BLaER1 (cell line): ENCODE measurements around the gene XRCC3.

ENCODE experiments used
- H3K27ac ChIP-seq: shearing (Covaris generic); formaldehyde crosslinking; 2 replicates; pipeline ENCODE4 v1.8.1; 2022
- H3K27me3 ChIP-seq: shearing (Covaris generic); formaldehyde crosslinking; 2 replicates; pipeline ENCODE4 v1.8.1; 2022
- H3K36me3 ChIP-seq: shearing (Covaris generic); formaldehyde crosslinking; 2 replicates; pipeline ENCODE4 v1.8.1; 2022
- H3K4me1 ChIP-seq: shearing (Covaris generic); formaldehyde crosslinking; 2 replicates; pipeline ENCODE4 v1.8.1; 2022
- H3K4me2 ChIP-seq: shearing (Covaris generic); formaldehyde crosslinking; 2 replicates; pipeline ENCODE4 v1.8.1; 2022
- H3K4me3 ChIP-seq: shearing (Covaris generic); formaldehyde crosslinking; 2 replicates; pipeline ENCODE4 v1.8.1; 2022
- H3K9ac ChIP-seq: shearing (Covaris generic); formaldehyde crosslinking; 2 replicates; pipeline ENCODE4 v1.8.1; 2022
- H3K9me3 ChIP-seq: shearing (Covaris generic); formaldehyde crosslinking; 2 replicates; pipeline ENCODE4 v1.8.1; 2022
- H4K20me1 ChIP-seq: shearing (Covaris generic); formaldehyde crosslinking; 2 replicates; pipeline ENCODE4 v1.8.1; 2022
- Cebpa-rat ChIP-seq: shearing (Covaris generic); IDR thresholded peaks from 2 replicates; pipeline ENCODE4 v1.8.1; 2022

Gene XRCC3

GRCh38 chr14:103748534-103748857 lies 33.2 kb upstream of the XRCC3 start:
- H3K4me2 ChIP-seq: peak overlapping the region; percentile 54

GRCh38 chr14:103746701-103747100 lies 31.4 kb upstream of the XRCC3 start:
- TF ChIP-seq Cebpa-rat: no peak
- Histone ChIP-seq H3K36me3 (no peaks in the 10 kb centered on the region), H4K20me1 (no peaks in the 10 kb centered on the region), H3K27ac (no peak overlapping the region), H3K9me3 (no peaks in the 10 kb centered on the region), H3K9ac (no peak overlapping the region), H3K27me3 (no peaks in the 10 kb centered on the region), H3K4me1 (peaks cover 47% of the 10 kb centered on the region), H3K4me3 (no peak overlapping the region), H3K4me2 (no peak overlapping the region)

More at GRCh38 chr14:103748534-103748857, 33.2 kb upstream of the XRCC3 start:
- Histone ChIP-seq H3K4me3 (no peak overlapping the region), H3K27me3 (no peaks in the 10 kb centered on the region), H4K20me1 (no peaks in the 10 kb centered on the region), H3K27ac (peak overlapping the region; percentile 26; the same call in 1 of the 2 replicates), H3K4me1 (peaks cover 29% of the 10 kb centered on the region), H3K36me3 (no peaks in the 10 kb centered on the region), H3K9me3 (no peaks in the 10 kb centered on the region), H3K9ac (peak overlapping the region; percentile 40; the same call in 1 of the 2 replicates)
- TF ChIP-seq Cebpa-rat: no peak

GRCh38 chr14:103745424-103745823 lies 30.2 kb upstream of the XRCC3 start:
- Histone ChIP-seq H3K9me3 (no peaks in the 10 kb centered on the region), H3K27ac (no peak overlapping the region), H4K20me1 (no peaks in the 10 kb centered on the region), H3K9ac (no peak overlapping the region), H3K36me3 (no peaks in the 10 kb centered on the region; the same call in 1 of the 2 replicates), H3K4me1 (peaks cover 58% of the 10 kb centered on the region), H3K4me2 (no peak overlapping the region), H3K27me3 (no peaks in the 10 kb centered on the region), H3K4me3 (no peak overlapping the region)
- no peak for TF ChIP-seq Cebpa-rat

GRCh38 chr14:103744621-103745395 lies 29.6 kb upstream of the XRCC3 start:
- H3K27ac ChIP-seq: no peak overlapping the region
- H3K36me3 ChIP-seq: peaks cover under 1% of the 10 kb centered on the region; the same call in 1 of the 2 replicates
- peaks cover 58% of the 10 kb centered on the region for H3K4me1 ChIP-seq
- no peak overlapping the region for H3K9ac ChIP-seq
- no peaks in the 10 kb centered on the region for H3K27me3 ChIP-seq
- no peak overlapping the region for H3K4me3 ChIP-seq
- peak overlapping the region; percentile 26 for H3K4me2 ChIP-seq
- TF ChIP-seq Cebpa-rat: no peak
- no peaks in the 10 kb centered on the region for H4K20me1 ChIP-seq
- H3K9me3 ChIP-seq: no peaks in the 10 kb centered on the region

GRCh38 chr14:103743691-103744090 lies 28.4 kb upstream of the XRCC3 start:
- Histone ChIP-seq H3K27ac (peak overlapping the region; percentile 58), H3K9me3 (no peaks in the 10 kb centered on the region), H3K4me1 (peaks cover 55% of the 10 kb centered on the region), H3K36me3 (peaks cover 11% of the 10 kb centered on the region; the same call in 1 of the 2 replicates), H4K20me1 (no peaks in the 10 kb centered on the region), H3K4me3 (no peak overlapping the region), H3K4me2 (peak overlapping the region; percentile 64), H3K9ac (peak overlapping the region; percentile 17; the same call in 1 of the 2 replicates), H3K27me3 (no peaks in the 10 kb centered on the region)
- TF ChIP-seq Cebpa-rat: no peak

GRCh38 chr14:103742499-103743255 lies 27.4 kb upstream of the XRCC3 start:
- H3K36me3 ChIP-seq: peaks cover 15% of the 10 kb centered on the region; the same call in 1 of the 2 replicates
- H3K9ac ChIP-seq: no peak overlapping the region
- H3K27ac ChIP-seq: peak overlapping the region; percentile 25; the same call in 1 of the 2 replicates
- H3K4me1 ChIP-seq: peaks cover 48% of the 10 kb centered on the region
- peak overlapping the region; percentile 38 for H3K4me2 ChIP-seq
- no peaks in the 10 kb centered on the region for H3K9me3 ChIP-seq
- no peaks in the 10 kb centered on the region for H3K27me3 ChIP-seq
- no peak for TF ChIP-seq Cebpa-rat
- H4K20me1 ChIP-seq: no peaks in the 10 kb centered on the region
- H3K4me3 ChIP-seq: no peak overlapping the region

GRCh38 chr14:103741876-103742275 lies 26.6 kb upstream of the XRCC3 start:
- Histone ChIP-seq H3K27me3 (no peaks in the 10 kb centered on the region), H4K20me1 (no peaks in the 10 kb centered on the region), H3K4me3 (no peak overlapping the region), H3K9ac (no peak overlapping the region), H3K9me3 (no peaks in the 10 kb centered on the region), H3K4me2 (peak overlapping the region; percentile 38), H3K36me3 (peaks cover 21% of the 10 kb centered on the region; the same call in 1 of the 2 replicates), H3K27ac (peak overlapping the region; percentile 25), H3K4me1 (peaks cover 48% of the 10 kb centered on the region)
- TF ChIP-seq Cebpa-rat: no peak

GRCh38 chr14:103740991-103741689 lies 25.9 kb upstream of the XRCC3 start:
- TF ChIP-seq Cebpa-rat: no peak
- H3K4me3 ChIP-seq: no peak overlapping the region
- H3K36me3 ChIP-seq: peaks cover 28% of the 10 kb centered on the region; the same call in 1 of the 2 replicates
- H3K9ac ChIP-seq: no peak overlapping the region
- no peaks in the 10 kb centered on the region for H3K9me3 ChIP-seq
- H3K4me2 ChIP-seq: no peak overlapping the region
- peak overlapping the region; percentile 25 for H3K27ac ChIP-seq
- peaks cover 48% of the 10 kb centered on the region for H3K4me1 ChIP-seq
- no peaks in the 10 kb centered on the region for H4K20me1 ChIP-seq
- H3K27me3 ChIP-seq: no peaks in the 10 kb centered on the region

- H3K27me3 ChIP-seq: no peaks in the 10 kb centered on the region
- H3K4me3 ChIP-seq: no peak overlapping the region
- H3K9ac ChIP-seq: no peak overlapping the region
- H3K4me2 ChIP-seq: no peak overlapping the region
- peaks cover 43% of the 10 kb centered on the region for H3K4me1 ChIP-seq
- H3K27ac ChIP-seq: no peak overlapping the region
- no peaks in the 10 kb centered on the region for H4K20me1 ChIP-seq
- TF ChIP-seq Cebpa-rat: no peak
- no peaks in the 10 kb centered on the region for H3K9me3 ChIP-seq
- H3K36me3 ChIP-seq: peaks cover 39% of the 10 kb centered on the region
These were observed 24.7 kb upstream of the XRCC3 start for GRCh38 chr14:103739793-103740501.
